ENCODE results near the gene IQSEC3. TPM values are rescaled to one million over a fixed set of nuclear protein-coding genes. Genes with fewer than 3 reads are reported as not detected.
"Not testable (repeated sequence)": the region's sequence is repeated elsewhere in the genome, so short reads cannot be mapped to it uniquely, and the experiment has no call there.

Gene IQSEC3
- total RNA-seq, 1 donor from 2014 or later = 0.05 TPM

- DNase-seq (ENCODE audit: low spot score) = no peak
- Mint-ChIP-seq H3K36me3 (ENCODE audit: low read depth) (no peaks in the 10 kb centered on the region), H3K4me3 (no peak overlapping the region), H3K27ac (no peak overlapping the region), H3K27me3 (ENCODE audit: insufficient read depth) (peaks cover 8% of the 10 kb centered on the region), H3K9me3 (no peaks in the 10 kb centered on the region), H3K4me1 (ENCODE audit: low read depth) (no peaks in the 10 kb centered on the region)
- intact Hi-C loops (cut with micrococcal nuclease) = no loop called here
These were observed 64.4 kb downstream of the IQSEC3 start for GRCh38 chr12:131008-131407.

GRCh38 chr12:131732-132495 lies 65.3 kb downstream of the IQSEC3 start:
- Mint-ChIP-seq H3K4me3 (no peak overlapping the region), H3K27ac (no peak overlapping the region), H3K36me3 (ENCODE audit: low read depth) (no peaks in the 10 kb centered on the region), H3K4me1 (ENCODE audit: low read depth) (no peaks in the 10 kb centered on the region), H3K9me3 (no peaks in the 10 kb centered on the region), H3K27me3 (ENCODE audit: insufficient read depth) (peaks cover 8% of the 10 kb centered on the region)
- intact Hi-C loops (cut with micrococcal nuclease) = no loop called here
- DNase-seq (ENCODE audit: low spot score) = no peak

- DNase-seq (ENCODE audit: low spot score); H3K36me3 Mint-ChIP-seq (ENCODE audit: low read depth); H3K9me3 Mint-ChIP-seq; H3K4me1 Mint-ChIP-seq (ENCODE audit: low read depth); H3K4me3 Mint-ChIP-seq; H3K27ac Mint-ChIP-seq; intact Hi-C loops (cut with micrococcal nuclease): not testable (repeated sequence)
- H3K27me3 Mint-ChIP-seq (ENCODE audit: insufficient read depth) = peaks cover 10% of the 10 kb centered on the region
These were observed 67.2 kb downstream of the IQSEC3 start for GRCh38 chr12:133616-134232.

- no peaks in the 10 kb centered on the region for H3K4me1 Mint-ChIP-seq (ENCODE audit: low read depth)
- no peaks in the 10 kb centered on the region for H3K9me3 Mint-ChIP-seq
- H3K36me3 Mint-ChIP-seq (ENCODE audit: low read depth) = no peaks in the 10 kb centered on the region
- no peak overlapping the region for H3K27ac Mint-ChIP-seq
- intact Hi-C loops (cut with micrococcal nuclease) = no loop called here
- H3K4me3 Mint-ChIP-seq = no peak overlapping the region
- H3K27me3 Mint-ChIP-seq (ENCODE audit: insufficient read depth) = peaks cover 17% of the 10 kb centered on the region
- no peak for DNase-seq (ENCODE audit: low spot score)
These were observed 68.6 kb downstream of the IQSEC3 start for GRCh38 chr12:135138-135537.

- Mint-ChIP-seq H3K4me1 (ENCODE audit: low read depth) (no peaks in the 10 kb centered on the region), H3K9me3 (no peaks in the 10 kb centered on the region), H3K4me3 (no peak overlapping the region), H3K27ac (no peak overlapping the region), H3K36me3 (ENCODE audit: low read depth) (no peaks in the 10 kb centered on the region), H3K27me3 (ENCODE audit: insufficient read depth) (peaks cover 22% of the 10 kb centered on the region)
- intact Hi-C loops (cut with micrococcal nuclease) = no loop called here
- no peak for DNase-seq (ENCODE audit: low spot score)
These were observed 71.8 kb downstream of the IQSEC3 start for GRCh38 chr12:138171-138897.

GRCh38 chr12:138898-139534 lies 72.4 kb downstream of the IQSEC3 start:
- H3K27ac Mint-ChIP-seq = no peak overlapping the region
- intact Hi-C loops (cut with micrococcal nuclease) = no loop called here
- no peaks in the 10 kb centered on the region for H3K9me3 Mint-ChIP-seq
- H3K27me3 Mint-ChIP-seq (ENCODE audit: insufficient read depth) = peaks cover 21% of the 10 kb centered on the region
- peak overlapping the region; percentile 11 for H3K4me3 Mint-ChIP-seq
- no peaks in the 10 kb centered on the region for H3K36me3 Mint-ChIP-seq (ENCODE audit: low read depth)
- no peak for DNase-seq (ENCODE audit: low spot score)
- H3K4me1 Mint-ChIP-seq (ENCODE audit: low read depth) = no peaks in the 10 kb centered on the region

- no peak for DNase-seq (ENCODE audit: low spot score)
- H3K36me3 Mint-ChIP-seq (ENCODE audit: low read depth) = no peaks in the 10 kb centered on the region
- H3K27ac Mint-ChIP-seq = no peak overlapping the region
- intact Hi-C loops (cut with micrococcal nuclease) = no loop called here
- H3K4me3 Mint-ChIP-seq = no peak overlapping the region
- no peaks in the 10 kb centered on the region for H3K4me1 Mint-ChIP-seq (ENCODE audit: low read depth)
- H3K9me3 Mint-ChIP-seq = no peaks in the 10 kb centered on the region
- peaks cover 21% of the 10 kb centered on the region for H3K27me3 Mint-ChIP-seq (ENCODE audit: insufficient read depth)
These were observed 73.0 kb downstream of the IQSEC3 start for GRCh38 chr12:139585-139984.

- Mint-ChIP-seq H3K4me3 (no peak overlapping the region), H3K27me3 (ENCODE audit: insufficient read depth) (peaks cover 19% of the 10 kb centered on the region), H3K4me1 (ENCODE audit: low read depth) (no peaks in the 10 kb centered on the region), H3K9me3 (no peaks in the 10 kb centered on the region), H3K36me3 (ENCODE audit: low read depth) (no peaks in the 10 kb centered on the region), H3K27ac (no peak overlapping the region)
- intact Hi-C loops (cut with micrococcal nuclease) = no loop called here
- no peak for DNase-seq (ENCODE audit: low spot score)
These were observed 73.6 kb downstream of the IQSEC3 start for GRCh38 chr12:140162-140561.

- no peak overlapping the region for H3K4me3 Mint-ChIP-seq
- H3K4me1 Mint-ChIP-seq (ENCODE audit: low read depth) = no peaks in the 10 kb centered on the region
- no peak overlapping the region for H3K27ac Mint-ChIP-seq
- DNase-seq (ENCODE audit: low spot score) = no peak
- intact Hi-C loops (cut with micrococcal nuclease) = no loop called here
- peaks cover 16% of the 10 kb centered on the region for H3K27me3 Mint-ChIP-seq (ENCODE audit: insufficient read depth)
- no peaks in the 10 kb centered on the region for H3K36me3 Mint-ChIP-seq (ENCODE audit: low read depth)
- no peaks in the 10 kb centered on the region for H3K9me3 Mint-ChIP-seq
These were observed 77.5 kb downstream of the IQSEC3 start for GRCh38 chr12:143964-144649.

- Mint-ChIP-seq H3K9me3 (no peaks in the 10 kb centered on the region), H3K27me3 (ENCODE audit: insufficient read depth) (peaks cover 11% of the 10 kb centered on the region), H3K4me3 (no peak overlapping the region), H3K4me1 (ENCODE audit: low read depth) (no peaks in the 10 kb centered on the region), H3K36me3 (ENCODE audit: low read depth) (no peaks in the 10 kb centered on the region), H3K27ac (no peak overlapping the region)
- intact Hi-C loops (cut with micrococcal nuclease) = no loop called here
- DNase-seq (ENCODE audit: low spot score) = no peak
These were observed 78.2 kb downstream of the IQSEC3 start for GRCh38 chr12:144650-145284.

- intact Hi-C loops (cut with micrococcal nuclease) = no loop called here
- Mint-ChIP-seq H3K9me3 (no peaks in the 10 kb centered on the region), H3K4me1 (ENCODE audit: low read depth) (no peaks in the 10 kb centered on the region), H3K36me3 (ENCODE audit: low read depth) (no peaks in the 10 kb centered on the region), H3K27ac (no peak overlapping the region), H3K27me3 (ENCODE audit: insufficient read depth) (peaks cover 6% of the 10 kb centered on the region), H3K4me3 (no peak overlapping the region)
- no peak for DNase-seq (ENCODE audit: low spot score)
These were observed 78.9 kb downstream of the IQSEC3 start for GRCh38 chr12:145369-145960.

- Mint-ChIP-seq H3K9me3 (no peaks in the 10 kb centered on the region), H3K4me1 (ENCODE audit: low read depth) (no peaks in the 10 kb centered on the region), H3K36me3 (ENCODE audit: low read depth) (no peaks in the 10 kb centered on the region), H3K27ac (no peak overlapping the region), H3K4me3 (no peak overlapping the region), H3K27me3 (ENCODE audit: insufficient read depth) (peaks cover 9% of the 10 kb centered on the region)
- no peak for DNase-seq (ENCODE audit: low spot score)
- intact Hi-C loops (cut with micrococcal nuclease) = no loop called here
These were observed 80.7 kb downstream of the IQSEC3 start for GRCh38 chr12:147242-147641.

Data from activated T-helper 1 cell treated with anti-CD3 and anti-CD28 coated beads, Interleukin-12 subunit alpha, Interleukin-12 subunit beta, Interleukin-2, Interleukin-4 antibody, amounts not matched to agents 30 ng/mL and 10 ng/mL and 1 ng/mL, durations not matched to agents 14 hours and 24 hours and 36 hours (primary cell).